ENCODE measurements around the gene LILRA2.
"Not testable (repeated sequence)": the region's sequence is repeated elsewhere in the genome, so short reads cannot be mapped to it uniquely, and the experiment has no call there.

Gene LILRA2

GRCh38 chr19:54620464-54620863 is 46.9 kb downstream of the LILRA2 start:
- H3K4me3 ChIP-seq (ENCODE audit: control insufficient read depth, low read depth, low read length): no peak overlapping the region
- no peak for DNase-seq (ENCODE audit: low read depth)
- no peak for TF ChIP-seq CTCF (conservative IDR thresholded peaks at IDR 0.05; ENCODE audit: control insufficient read depth, insufficient read depth, low read depth, low read length)

GRCh38 chr19:54622431-54622830 is 48.8 kb downstream of the LILRA2 start:
- no peak overlapping the region for H3K4me3 ChIP-seq (ENCODE audit: control insufficient read depth, low read depth, low read length)
- TF ChIP-seq CTCF (conservative IDR thresholded peaks at IDR 0.05; ENCODE audit: control insufficient read depth, insufficient read depth, low read depth, low read length): no peak
- no peak for DNase-seq (ENCODE audit: low read depth)

- not testable (repeated sequence) for DNase-seq (ENCODE audit: low read depth); H3K4me3 ChIP-seq (ENCODE audit: control insufficient read depth, low read depth, low read length)
These were observed 50.6 kb downstream of the LILRA2 start for GRCh38 chr19:54624234-54624633.

- not testable (repeated sequence) for DNase-seq (ENCODE audit: low read depth); H3K4me3 ChIP-seq (ENCODE audit: control insufficient read depth, low read depth, low read length)
These were observed 51.5 kb downstream of the LILRA2 start for GRCh38 chr19:54624934-54625730.

- DNase-seq (ENCODE audit: low read depth): no peak
- H3K4me3 ChIP-seq (ENCODE audit: control insufficient read depth, low read depth, low read length): no peak overlapping the region
- no peak for TF ChIP-seq CTCF (conservative IDR thresholded peaks at IDR 0.05; ENCODE audit: control insufficient read depth, insufficient read depth, low read depth, low read length)
These were observed 53.2 kb downstream of the LILRA2 start for GRCh38 chr19:54626757-54627156.

GRCh38 chr19:54627912-54628311 is 54.3 kb downstream of the LILRA2 start:
- not testable (repeated sequence) for H3K4me3 ChIP-seq (ENCODE audit: control insufficient read depth, low read depth, low read length); DNase-seq (ENCODE audit: low read depth)

GRCh38 chr19:54630262-54630661 is 56.7 kb downstream of the LILRA2 start, which contains the start of gene LILRB1:
Gene LILRB1 (plus strand): TSS chr19:54630484. CDS start chr19:54631074, 590 bp downstream.
- H3K4me3 ChIP-seq (ENCODE audit: control insufficient read depth, low read depth, low read length); DNase-seq (ENCODE audit: low read depth): not testable (repeated sequence)

GRCh38 chr19:54630782-54631181 is 57.2 kb downstream of the LILRA2 start:
- no peak overlapping the region for H3K4me3 ChIP-seq (ENCODE audit: control insufficient read depth, low read depth, low read length)
- TF ChIP-seq CTCF (conservative IDR thresholded peaks at IDR 0.05; ENCODE audit: control insufficient read depth, insufficient read depth, low read depth, low read length): no peak
- DNase-seq (ENCODE audit: low read depth): no peak

- DNase-seq (ENCODE audit: low read depth); H3K4me3 ChIP-seq (ENCODE audit: control insufficient read depth, low read depth, low read length): not testable (repeated sequence)
These were observed 58.1 kb downstream of the LILRA2 start for GRCh38 chr19:54631489-54632337.

- DNase-seq (ENCODE audit: low read depth); H3K4me3 ChIP-seq (ENCODE audit: control insufficient read depth, low read depth, low read length): not testable (repeated sequence)
These were observed 58.9 kb downstream of the LILRA2 start for GRCh38 chr19:54632517-54632916.

Data from fibroblast of mammary gland (primary cell).